OCI-LY3 (cell line): Measurements from ENCODE around the gene TAB3.

Experiments
- EZH2phosphoT487 ChIP-seq: fragments of 200-600 bp; shearing (Covaris generic); IDR thresholded peaks from 2 replicates; pipeline ENCODE4 v1.6.1; 2018; ENCODE audit warnings: antibody characterized with exemption, mixed run types, low read depth
- TF ChIP-seq, protein P1 (sequence below): fragments of 200-600, 300-600 bp; sonication (generic); IDR thresholded peaks from 2 replicates; pipeline ENCODE4 v1.5.1; 2014; ENCODE audit warnings: antibody characterized with exemption, low read length, low read depth

DNA sequence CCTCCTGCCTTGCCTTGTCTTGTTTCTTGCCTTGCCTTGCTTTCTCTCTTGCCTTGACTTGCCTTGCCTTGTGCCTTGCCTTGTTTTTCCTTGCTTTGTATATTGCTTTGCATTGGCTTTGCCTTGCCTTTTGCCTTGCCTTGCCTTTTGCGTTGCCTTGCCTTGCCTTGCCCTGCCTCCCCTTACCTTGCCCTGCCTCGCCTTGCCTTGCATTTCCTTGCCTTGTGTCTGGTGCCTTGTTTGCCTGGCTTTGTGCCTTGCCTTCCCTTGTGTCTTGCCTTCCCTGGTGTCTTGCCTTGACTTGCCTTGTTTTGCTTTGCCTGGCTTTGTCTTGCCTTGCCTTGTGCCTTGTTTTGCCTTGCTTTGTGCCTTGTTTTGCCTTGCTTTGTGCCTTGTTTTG, 89.7 kb downstream of the TAB3 start:
- TF ChIP-seq, protein P1, sequence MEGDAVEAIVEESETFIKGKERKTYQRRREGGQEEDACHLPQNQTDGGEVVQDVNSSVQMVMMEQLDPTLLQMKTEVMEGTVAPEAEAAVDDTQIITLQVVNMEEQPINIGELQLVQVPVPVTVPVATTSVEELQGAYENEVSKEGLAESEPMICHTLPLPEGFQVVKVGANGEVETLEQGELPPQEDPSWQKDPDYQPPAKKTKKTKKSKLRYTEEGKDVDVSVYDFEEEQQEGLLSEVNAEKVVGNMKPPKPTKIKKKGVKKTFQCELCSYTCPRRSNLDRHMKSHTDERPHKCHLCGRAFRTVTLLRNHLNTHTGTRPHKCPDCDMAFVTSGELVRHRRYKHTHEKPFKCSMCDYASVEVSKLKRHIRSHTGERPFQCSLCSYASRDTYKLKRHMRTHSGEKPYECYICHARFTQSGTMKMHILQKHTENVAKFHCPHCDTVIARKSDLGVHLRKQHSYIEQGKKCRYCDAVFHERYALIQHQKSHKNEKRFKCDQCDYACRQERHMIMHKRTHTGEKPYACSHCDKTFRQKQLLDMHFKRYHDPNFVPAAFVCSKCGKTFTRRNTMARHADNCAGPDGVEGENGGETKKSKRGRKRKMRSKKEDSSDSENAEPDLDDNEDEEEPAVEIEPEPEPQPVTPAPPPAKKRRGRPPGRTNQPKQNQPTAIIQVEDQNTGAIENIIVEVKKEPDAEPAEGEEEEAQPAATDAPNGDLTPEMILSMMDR = no peak
- no peak for TF ChIP-seq EZH2phosphoT487
